Measurements from ENCODE around the gene C3. TPM values are rescaled to one million over a fixed set of nuclear protein-coding genes. Genes with fewer than 3 reads are reported as not detected.

Gene C3
- total and polyA plus RNA-seq, 2 of the 13 experiments (the other 11 are each of a cell fraction or from before 2014, with no cell fraction given), result 1,455 to 6,272 TPM

GRCh38 chr19:6739883-6740588 lies 19.6 kb upstream of the C3 start:
- H2AFZ ChIP-seq (ENCODE audit: low read length), result no peak overlapping the region
- peak overlapping the region; percentile 76 for H3K9ac ChIP-seq (ENCODE audit: insufficient read depth, low read depth, low read length)
- no peaks in the 10 kb centered on the region for H3K9me3 ChIP-seq (ENCODE audit: low read length)
- intact Hi-C loops (cut with micrococcal nuclease; ENCODE audit: unreplicated experiment) (loop anchor here (10.0 kb wide), 1 partner anchor 1135 kb away; the partner anchor contains the start of gene PRR36), in situ Hi-C loops (cut with HindIII; ENCODE audit: extremely low pct_ligation_motif_present, low pct_unique_long_range_greater_than_20kb) (loop anchor here (5.0 kb wide), 1 partner anchor 122 kb away; no protein-coding TSS in a partner anchor)
- no peak for DNase-seq (ENCODE audit: low spot score)
- peaks cover 16% of the 10 kb centered on the region for H4K20me1 ChIP-seq (ENCODE audit: insufficient read depth, low read length)
- H3K27ac ChIP-seq (ENCODE audit: extremely low read length, insufficient read depth, low read length), result peak overlapping the region; percentile 66
- no peak for FAIRE-seq
- POLR2A ChIA-PET, result interaction anchor here (1.4 to 3.9 kb wide), 3 partner anchors 13 to 20 kb away, joined by 13 to 89 read pairs (median 20); partner anchors contain the start of gene C3
- CTCF ChIA-PET (ENCODE audit: low intra/inter-chr PET ratio, low total read pairs), result interaction anchor here (3.1 to 3.4 kb wide), 3 partner anchors 13 to 123 kb away, joined by 17 to 31 read pairs (median 25); no protein-coding TSS in a partner anchor
- no peaks in the 10 kb centered on the region; a peak in 1 of 5 replicates for H3K27me3 ChIP-seq (ENCODE audit: control insufficient read depth in 1 of 2, insufficient read depth in 2 of 2, low read length in 2 of 2)
- ATAC-seq, result no peak
- H3K79me2 ChIP-seq (ENCODE audit: insufficient read depth, low read length), result peaks cover 32% of the 10 kb centered on the region
- BruUV-seq (replicated peaks), result TSS peak; percentile 62
- peaks cover 62% of the 10 kb centered on the region for H3K4me1 ChIP-seq (ENCODE audit: insufficient read depth, low read length)
- peak overlapping the region; percentile 73 for H3K4me2 ChIP-seq (ENCODE audit: low read depth, low read length)
- 0% methylated on average over 11 of the region's 34 CpGs for WGBS (ENCODE audit: low lambda C conversion rate)
- peaks cover 4 to 20% of the 10 kb centered on the region in 2 experiments; a peak in 4 of 5 replicates for H3K36me3 ChIP-seq (replicated peaks in 1 of 2; ENCODE audit: control insufficient read depth in 1 of 2, insufficient read depth in 2 of 2, low read length in 2 of 2)
- H3K4me3 ChIP-seq (replicated peaks in 1 of 3; ENCODE audit: insufficient read depth in 1 of 3, low read depth in 2 of 3, low read length in 3 of 3), result peak overlapping the region; percentile 89 to 92 (median 92)
- TF ChIP-seq ZNF597 (CRISPR knock-in tag; IDR thresholded peaks at IDR 0.05) (no peak), ZNF770 (CRISPR knock-in tag; IDR thresholded peaks at IDR 0.05) (no peak), ZMYM4 (CRISPR knock-in tag; IDR thresholded peaks at IDR 0.05) (0 out of 2 replicates have a peak, but pooled peaks have one; percentile 21), ZNF761 (CRISPR knock-in tag; conservative IDR thresholded peaks at IDR 0.05) (no peak), KLF12 (CRISPR knock-in tag; IDR thresholded peaks at IDR 0.05; ENCODE audit: borderline replicate concordance) (peak; percentile 28; the same call in 1 of the 2 replicates), SETDB1 (CRISPR knock-in tag; IDR thresholded peaks at IDR 0.05; ENCODE audit: borderline replicate concordance) (no peak), USF2 (IDR thresholded peaks at IDR 0.05; ENCODE audit: low read depth, low read length) (no peak), USF2 (CRISPR knock-in tag; IDR thresholded peaks at IDR 0.05; ENCODE audit: borderline replicate concordance) (no peak), MNT (IDR thresholded peaks at IDR 0.05) (no peak), ZNF574 (CRISPR knock-in tag; IDR thresholded peaks at IDR 0.05) (no peak; the same call in 1 of the 2 replicates), ZFP90 (CRISPR knock-in tag; IDR thresholded peaks at IDR 0.05; ENCODE audit: borderline replicate concordance) (0 out of 2 replicates have a peak, but pooled peaks have one; percentile 63)
